PC-3 (cell line): ENCODE results near the gene MEGF6. TPM values are rescaled to one million over a fixed set of nuclear protein-coding genes. Genes with fewer than 3 reads are reported as not detected.

Experiments
- ATAC-seq: fragments of 200-7000 bp; cut with Tn5 transposase; 2 replicates; pipeline ENCODE4 v1.9.1; 2020; ENCODE audit warnings: mild to moderate bottlenecking, moderate library complexity
- BruUV-seq: library from RNA; stranded (reverse); fragments of 400-500 nt; replicated peaks from 2 replicates; lab custom pipeline; 2021; lab: Mats Ljungman, UMichigan
- CTCF ChIA-PET: fragments of 300-600 bp; sonication (Branson Sonifier 250); formaldehyde crosslinking; loops from one replicate; lab custom pipeline; 2022; ENCODE audit warnings: antibody characterized with exemption; lab: Charles Lee
- POLR2A ChIA-PET: fragments of 300-600 bp; sonication (Branson Sonifier 250); formaldehyde crosslinking; loops from one replicate; lab custom pipeline; 2022; ENCODE audit warnings: antibody characterized with exemption; ENCODE audit not compliant: unreplicated experiment; lab: Charles Lee
- DNase-seq: peaks from one replicate; pipeline ENCODE4 v3.0.0-alpha.2; 2015
- H2AFZ ChIP-seq: fragments of 300-600 bp; sonication (generic); 2 replicates; pipeline ENCODE4 v1.6.0; 2016; ENCODE audit warnings: antibody characterized with exemption, low read length
- H3F3A ChIP-seq: fragments of 300-600 bp; sonication (generic); one replicate; pipeline ENCODE4 v1.6.0; 2017; ENCODE audit warnings: antibody characterized with exemption, low read length, control low read depth, mild to moderate bottlenecking; ENCODE audit not compliant: unreplicated experiment
- H3K27ac ChIP-seq: fragments of 300-600 bp; sonication (generic); 2 replicates; pipeline ENCODE4 v1.5.1; 2016; ENCODE audit warnings: mild to moderate bottlenecking, low read length
- H3K27me3 ChIP-seq: fragments of 300-600 bp; sonication (generic); 2 replicates; pipeline ENCODE4 v1.6.1; 2016; ENCODE audit warnings: low read length, mixed read lengths
- H3K36me3 ChIP-seq: fragments of 300-600 bp; sonication (generic); 2 replicates; pipeline ENCODE4 v1.6.1; 2016; ENCODE audit warnings: low read depth, mixed run types, low read length, mixed read lengths
- H3K4me1 ChIP-seq: fragments of 300-600 bp; sonication (generic); 2 replicates; pipeline ENCODE4 v1.5.1; 2016; ENCODE audit warnings: low read length; ENCODE audit not compliant: insufficient read depth
- H3K4me2 ChIP-seq: fragments of 300-600 bp; sonication (generic); 2 replicates; pipeline ENCODE4 v1.6.0; 2016; ENCODE audit warnings: low read length
- H3K4me3 ChIP-seq: fragments of 300-600 bp; sonication (generic); 2 replicates; pipeline ENCODE4 v1.5.1; 2016; ENCODE audit warnings: mild to moderate bottlenecking, low read length, mixed read lengths
- H3K79me2 ChIP-seq: fragments of 300-600 bp; sonication (generic); 2 replicates; pipeline ENCODE4 v1.6.1; 2017; ENCODE audit warnings: low read length, mixed read lengths
- H3K9ac ChIP-seq: fragments of 300-600 bp; sonication (generic); 2 replicates; pipeline ENCODE4 v1.6.0; 2016; ENCODE audit warnings: mild to moderate bottlenecking, low read length
- H3K9me2 ChIP-seq: fragments of 300-600 bp; sonication (generic); replicated peaks from 2 replicates; pipeline ENCODE4 v1.6.1; 2016; ENCODE audit warnings: mixed run types, low read length, mixed read lengths
- H3K9me3 ChIP-seq: fragments of 300-600 bp; sonication (generic); 2 replicates; pipeline ENCODE4 v1.6.1; 2016; ENCODE audit warnings: low read length, mixed read lengths
- H4K20me1 ChIP-seq: fragments of 300-600 bp; sonication (generic); 2 replicates; pipeline ENCODE4 v1.6.1; 2016; ENCODE audit warnings: low read length, mixed read lengths
- CTCF ChIP-seq: fragments of 300-600 bp; sonication (generic); conservative IDR thresholded peaks from 2 replicates; pipeline ENCODE4 v1.5.1; 2017; ENCODE audit warnings: antibody characterized with exemption, low read depth, mild to moderate bottlenecking, low read length
- EZH2 ChIP-seq: fragments of 300-600 bp; sonication (generic); IDR thresholded peaks from one replicate; pipeline ENCODE4 v1.6.1; 2017; ENCODE audit warnings: antibody characterized with exemption, mild to moderate bottlenecking, low read length; ENCODE audit not compliant: unreplicated experiment
- EZH2phosphoT487 ChIP-seq: fragments of 300-600 bp; sonication (generic); IDR thresholded peaks from 2 replicates; pipeline ENCODE4 v1.6.1; 2018; ENCODE audit warnings: mild to moderate bottlenecking, antibody characterized with exemption, low read length, borderline replicate concordance
- intact Hi-C: fragments of 100-400 bp; cut with micrococcal nuclease; formaldehyde crosslinking; loops from 2 replicates; pipeline ENCODE4 v1.9.0; 2023
- total RNA-seq: library from RNA; depleted of rRNA; stranded (reverse); fragments of >200 nt; gene quantifications from 2 replicates; pipeline ENCODE4 v1.2.3, GENCODE V29; 2014

Gene MEGF6
- total RNA-seq, 1 experiment from 2014 or later, result 32.5 TPM

- Histone ChIP-seq H3K4me1 (no peaks in the 10 kb centered on the region), H3K79me2 (no peaks in the 10 kb centered on the region), H2AFZ (no peak overlapping the region), H3K27me3 (no peaks in the 10 kb centered on the region), H3K4me2 (no peak overlapping the region), H3K36me3 (no peaks in the 10 kb centered on the region), H3K9me2 (no peaks in the 10 kb centered on the region), H3F3A (no peaks in the 10 kb centered on the region), H3K27ac (no peak overlapping the region), H3K9me3 (no peaks in the 10 kb centered on the region), H3K4me3 (no peak overlapping the region), H4K20me1 (no peaks in the 10 kb centered on the region), H3K9ac (no peak overlapping the region)
- no peak for ATAC-seq
- intact Hi-C loops, result no loop called here
- TF ChIP-seq EZH2, result no peak
- no peak for TF ChIP-seq CTCF
- TF ChIP-seq EZH2phosphoT487, result no peak
- BruUV-seq, result no TSS peak
- ChIA-PET CTCF (no interaction called here), POLR2A (interaction anchor here (0.6 kb wide), 1 partner anchor 26 kb away, joined by 6 read pairs; no protein-coding TSS in a partner anchor)
- DNase-seq, result no peak
These were observed 94.2 kb downstream of the MEGF6 start for GRCh38 chr1:3516911-3517675.

GRCh38 chr1:3516481-3516869, 94.8 kb downstream of the MEGF6 start:
- ATAC-seq (no peak), DNase-seq (no peak)
- H3K4me2 ChIP-seq, result no peak overlapping the region
- no peak overlapping the region for H3K27ac ChIP-seq
- no peaks in the 10 kb centered on the region for H3K4me1 ChIP-seq
- no peaks in the 10 kb centered on the region for H4K20me1 ChIP-seq
- H3K4me3 ChIP-seq, result no peak overlapping the region
- POLR2A ChIA-PET, result no interaction called here
- no peaks in the 10 kb centered on the region for H3F3A ChIP-seq
- no TSS peak for BruUV-seq
- TF ChIP-seq EZH2 (no peak), EZH2phosphoT487 (no peak), CTCF (no peak)
- H3K36me3 ChIP-seq, result no peaks in the 10 kb centered on the region
- no peaks in the 10 kb centered on the region for H3K9me2 ChIP-seq
- intact Hi-C loops, result no loop called here
- H3K9me3 ChIP-seq, result no peaks in the 10 kb centered on the region
- no peak overlapping the region for H3K9ac ChIP-seq
- CTCF ChIA-PET, result no interaction called here
- no peaks in the 10 kb centered on the region for H3K27me3 ChIP-seq
- H3K79me2 ChIP-seq, result no peaks in the 10 kb centered on the region
- H2AFZ ChIP-seq, result no peak overlapping the region

GRCh38 chr1:3515774-3516480, 95.4 kb downstream of the MEGF6 start:
- Histone ChIP-seq H3K9me3 (no peaks in the 10 kb centered on the region), H3K4me2 (no peak overlapping the region), H3K27ac (no peak overlapping the region), H3K79me2 (no peaks in the 10 kb centered on the region), H3K9ac (no peak overlapping the region), H3K4me3 (no peak overlapping the region), H3K9me2 (no peaks in the 10 kb centered on the region), H4K20me1 (no peaks in the 10 kb centered on the region), H3K27me3 (no peaks in the 10 kb centered on the region), H3F3A (no peaks in the 10 kb centered on the region), H3K36me3 (no peaks in the 10 kb centered on the region), H3K4me1 (no peaks in the 10 kb centered on the region), H2AFZ (no peak overlapping the region)
- no TSS peak for BruUV-seq
- DNase-seq (no peak), ATAC-seq (no peak)
- TF ChIP-seq EZH2, result no peak
- no peak for TF ChIP-seq EZH2phosphoT487
- TF ChIP-seq CTCF, result no peak
- POLR2A ChIA-PET, result no interaction called here
- intact Hi-C loops, result no loop called here
- CTCF ChIA-PET, result no interaction called here
